Measurements from ENCODE around the gene IL6ST. TPM values are rescaled to one million over a fixed set of nuclear protein-coding genes. Genes with fewer than 3 reads are reported as not detected.
"Not testable (repeated sequence)": the region's sequence is repeated elsewhere in the genome, so short reads cannot be mapped to it uniquely, and the experiment has no call there.

The IL6ST gene
- total RNA-seq, 2 experiments from 2014 or later: 377 to 404 TPM

DNA sequence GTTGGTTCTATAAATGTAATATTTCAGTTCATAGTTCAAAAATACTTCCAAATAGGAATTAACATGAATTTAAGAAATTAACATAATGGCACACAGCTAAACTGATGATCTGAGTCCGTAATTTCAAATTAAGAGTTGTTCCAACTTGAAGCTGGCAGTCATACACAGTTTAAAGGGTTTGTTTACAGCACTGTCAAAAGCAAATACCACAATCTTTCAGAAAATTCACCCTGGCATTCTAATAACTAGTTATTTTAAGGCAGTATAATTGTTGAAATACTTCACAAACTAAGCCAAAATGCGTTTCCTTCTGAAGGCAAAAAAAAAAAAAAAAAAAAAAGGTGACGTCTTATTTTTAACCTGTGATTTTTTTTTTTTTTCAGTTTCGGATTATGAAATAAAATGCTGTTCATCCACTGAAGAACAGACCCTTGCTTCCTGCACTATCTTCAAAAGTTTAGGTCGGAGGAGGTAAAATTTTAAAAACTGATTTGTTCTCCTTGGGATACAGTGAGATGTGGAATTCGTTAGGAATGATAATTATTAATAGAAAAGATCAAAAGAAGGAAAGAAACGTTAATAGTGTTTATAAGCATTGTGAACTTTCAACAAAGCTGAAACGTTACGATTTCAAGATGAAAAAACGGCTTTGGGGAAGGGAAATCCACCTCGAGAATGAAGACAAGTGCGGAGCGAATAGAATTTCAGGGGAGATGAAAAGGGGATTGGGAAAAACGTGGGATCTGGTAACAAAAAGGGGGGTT, 850 bp downstream of the IL6ST start:
- ATAC-seq (ENCODE audit: poor library complexity): no peak
- intact Hi-C loops (cut with DNase I, micrococcal nuclease): loop anchor here (1.0 to 10.0 kb wide), 7 partner anchors 15 to 1181 kb away; partner anchors contain the start of genes GPBP1 (in 2 of the 2) and MAP3K1 (in 1 of the 2)
- ChIA-PET POLR2A (interaction anchor here (0.6 to 8.7 kb wide), 41 partner anchors 7 to 1179 kb away, joined by 3 to 114 read pairs (median 8); partner anchors contain the start of gene GPBP1), CTCF (interaction anchor here (0.7 to 2.1 kb wide), 5 partner anchors 9 to 763 kb away, joined by 3 to 6 read pairs (median 4); no protein-coding TSS in a partner anchor)
- no peaks in the 10 kb centered on the region for H3K36me3 ChIP-seq (ENCODE audit: insufficient read depth, low read length)
- no peaks in the 10 kb centered on the region for H3K27me3 ChIP-seq (ENCODE audit: control insufficient read depth in 1 of 2, insufficient read depth in 2 of 2, low read length in 2 of 2)
- Mint-ChIP-seq H3K4me1 (ENCODE audit: low read depth) (peaks cover 68% of the 10 kb centered on the region), H3K27me3 (no peaks in the 10 kb centered on the region), H3K36me3 (ENCODE audit: low read depth) (peaks cover 66% of the 10 kb centered on the region), H3K27ac (peak overlapping the region; percentile 94), H3K9me3 (no peaks in the 10 kb centered on the region), H3K4me3 (peak overlapping the region; percentile 97)
- peak in 3 of 14 experiments; percentile 65 to 69 (median 68) for DNase-seq
- H3K4me1 ChIP-seq (ENCODE audit: insufficient read depth, low read length): peaks cover 13% of the 10 kb centered on the region
- H3K4me3 ChIP-seq (ENCODE audit: low read length): peak overlapping the region; percentile 95
- no peak for TF ChIP-seq CTCF (IDR thresholded peaks at IDR 0.05)
- no peaks in the 10 kb centered on the region for H3K9me3 ChIP-seq (ENCODE audit: control insufficient read depth in 1 of 2, insufficient read depth in 1 of 2, low read length in 2 of 2)
- peak overlapping the region; percentile 89 to 99 for H3K27ac ChIP-seq (ENCODE audit: low read depth in 1 of 2, low read length in 2 of 2)

DNA sequence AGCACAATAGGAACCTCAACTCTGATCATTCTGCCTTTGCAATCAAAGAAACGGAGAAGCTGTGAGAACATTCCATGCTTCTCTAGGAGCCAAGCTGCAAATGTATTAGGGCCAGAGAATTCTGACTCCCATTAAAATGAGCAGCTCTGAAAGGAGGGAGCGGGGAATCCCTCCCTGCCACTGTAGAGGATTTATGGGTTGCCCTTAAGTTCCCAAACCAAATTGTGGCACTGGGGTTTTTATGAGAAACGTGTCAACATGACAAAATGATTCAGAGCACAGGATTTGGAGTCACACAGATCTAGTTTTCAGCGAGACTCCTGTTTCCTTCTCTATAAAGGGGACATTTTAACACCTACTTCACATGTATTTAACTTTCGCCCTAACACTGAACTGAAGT, 1.8 kb downstream of the IL6ST start:
- ATAC-seq (ENCODE audit: poor library complexity) (no peak), DNase-seq (peak in 2 of 14 experiments; percentile 42 to 43)
- Mint-ChIP-seq H3K4me3 (peak overlapping the region; percentile 97), H3K27me3 (no peaks in the 10 kb centered on the region), H3K36me3 (ENCODE audit: low read depth) (peaks cover 75% of the 10 kb centered on the region), H3K27ac (peak overlapping the region; percentile 94), H3K4me1 (ENCODE audit: low read depth) (peaks cover 71% of the 10 kb centered on the region), H3K9me3 (no peaks in the 10 kb centered on the region)
- Histone ChIP-seq H3K4me1 (ENCODE audit: insufficient read depth, low read length) (peaks cover 20% of the 10 kb centered on the region), H3K9me3 (ENCODE audit: control insufficient read depth in 1 of 2, insufficient read depth in 1 of 2, low read length in 2 of 2) (no peaks in the 10 kb centered on the region), H3K36me3 (ENCODE audit: insufficient read depth, low read length) (no peaks in the 10 kb centered on the region), H3K27ac (ENCODE audit: low read depth in 1 of 2, low read length in 2 of 2) (peak overlapping the region; percentile 89 to 99), H3K27me3 (ENCODE audit: control insufficient read depth in 1 of 2, insufficient read depth in 2 of 2, low read length in 2 of 2) (no peaks in the 10 kb centered on the region), H3K4me3 (ENCODE audit: low read length) (peak overlapping the region; percentile 95)
- intact Hi-C loops (cut with DNase I, micrococcal nuclease): loop anchor here (5.0 to 10.0 kb wide), 3 partner anchors 154 to 1182 kb away; partner anchors contain the start of genes GPBP1 (in 2 of the 2) and MAP3K1 (in 1 of the 2)
- CTCF ChIA-PET: interaction anchor here (1.4 to 2.1 kb wide), 2 partner anchors 9 to 15 kb away, joined by 3 to 9 read pairs; no protein-coding TSS in a partner anchor
- POLR2A ChIA-PET: interaction anchor here (0.7 to 8.7 kb wide), 18 partner anchors 8 to 208 kb away, joined by 3 to 114 read pairs (median 14); no protein-coding TSS in a partner anchor
- TF ChIP-seq CTCF (IDR thresholded peaks at IDR 0.05): no peak

DNA sequence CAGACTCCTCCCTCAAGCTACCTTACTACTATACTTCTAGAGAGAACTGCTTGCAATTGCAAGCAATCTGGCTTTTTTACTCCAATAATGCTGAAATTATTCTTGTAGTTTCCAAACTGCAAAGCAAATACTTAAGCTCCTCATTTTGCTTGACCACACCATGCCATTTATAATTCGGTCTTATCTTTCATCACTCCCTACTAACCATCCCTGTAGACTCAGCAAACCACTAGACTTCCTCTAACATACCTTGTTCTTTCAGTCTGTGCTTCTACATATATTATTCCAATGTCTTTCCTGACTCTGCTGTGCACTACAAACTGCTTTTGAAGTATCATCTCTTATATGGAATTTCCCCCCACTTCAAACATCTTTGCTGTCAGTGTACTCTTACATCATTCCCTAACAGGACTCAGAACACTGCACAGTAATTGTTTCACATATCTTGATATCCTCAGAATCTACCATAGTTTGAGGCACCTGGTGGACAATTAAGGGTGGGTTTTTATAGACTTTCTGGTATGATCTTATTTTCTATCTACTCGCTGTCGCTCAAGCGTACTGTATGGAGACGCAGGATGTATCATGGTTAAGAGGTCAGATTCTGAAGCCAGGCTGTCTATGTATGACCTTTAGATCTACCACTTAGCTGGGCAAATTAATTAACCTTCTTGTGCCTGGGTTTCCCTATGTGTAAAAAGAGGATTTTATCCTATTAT, 2.8 kb downstream of the IL6ST start:
- Mint-ChIP-seq H3K4me1 (ENCODE audit: low read depth) (peaks cover 71% of the 10 kb centered on the region), H3K27ac (peak overlapping the region; percentile 94), H3K4me3 (peak overlapping the region; percentile 97), H3K27me3 (no peaks in the 10 kb centered on the region), H3K9me3 (no peaks in the 10 kb centered on the region), H3K36me3 (ENCODE audit: low read depth) (peaks cover 84% of the 10 kb centered on the region)
- no peak for ATAC-seq (ENCODE audit: poor library complexity)
- Histone ChIP-seq H3K9me3 (ENCODE audit: control insufficient read depth in 1 of 2, insufficient read depth in 1 of 2, low read length in 2 of 2) (no peaks in the 10 kb centered on the region), H3K27me3 (ENCODE audit: control insufficient read depth in 1 of 2, insufficient read depth in 2 of 2, low read length in 2 of 2) (no peaks in the 10 kb centered on the region), H3K36me3 (ENCODE audit: insufficient read depth, low read length) (peaks cover under 1% of the 10 kb centered on the region), H3K4me1 (ENCODE audit: insufficient read depth, low read length) (peaks cover 26% of the 10 kb centered on the region), H3K27ac (ENCODE audit: low read depth in 1 of 2, low read length in 2 of 2) (peak overlapping the region; percentile 89 to 99), H3K4me3 (ENCODE audit: low read length) (peak overlapping the region; percentile 95)
- DNase-seq: peak in 3 of 14 experiments; percentile 23 to 63 (median 61)
- CTCF ChIA-PET: interaction anchor here (1.2 to 2.1 kb wide), 2 partner anchors 12 to 14 kb away, joined by 5 to 9 read pairs; no protein-coding TSS in a partner anchor
- intact Hi-C loops (cut with DNase I, micrococcal nuclease): loop anchor here (1.0 to 10.0 kb wide), 5 partner anchors 9 to 1183 kb away; partner anchors contain the start of genes GPBP1 (in 2 of the 2) and MAP3K1 (in 1 of the 2)
- POLR2A ChIA-PET: interaction anchor here (0.5 to 8.7 kb wide), 9 partner anchors 19 to 209 kb away, joined by 3 to 114 read pairs (median 8); no protein-coding TSS in a partner anchor
- peak; percentile 4 for TF ChIP-seq CTCF (IDR thresholded peaks at IDR 0.05)

DNA sequence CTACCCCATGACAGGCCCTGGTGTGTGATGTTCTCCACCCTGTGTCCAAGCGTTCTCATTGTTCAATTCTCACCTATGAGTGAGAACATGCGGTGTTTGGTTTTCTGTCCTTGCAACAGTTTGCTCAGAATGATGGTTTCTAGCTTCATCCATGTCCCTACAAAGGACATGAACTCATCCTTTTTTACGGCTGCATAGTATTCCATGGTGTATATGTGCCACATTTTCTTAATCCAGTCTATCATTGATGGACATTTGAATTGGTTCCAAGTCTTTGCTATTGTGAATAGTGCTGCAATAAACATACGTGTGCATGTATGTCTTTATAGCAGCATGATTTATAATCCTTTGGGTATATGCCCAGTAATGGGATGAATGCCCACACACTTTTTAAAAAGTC, 3.9 kb downstream of the IL6ST start:
- intact Hi-C loops (cut with DNase I, micrococcal nuclease): loop anchor here (2.0 to 10.0 kb wide), 4 partner anchors 156 to 1184 kb away; partner anchors contain the start of genes GPBP1 (in 2 of the 2) and MAP3K1 (in 1 of the 2)
- CTCF ChIA-PET: interaction anchor here (1.2 to 2.1 kb wide), 2 partner anchors 11 to 13 kb away, joined by 5 to 9 read pairs; no protein-coding TSS in a partner anchor
- POLR2A ChIA-PET: interaction anchor here (0.6 to 8.7 kb wide), 8 partner anchors 21 to 210 kb away, joined by 3 to 114 read pairs (median 6); no protein-coding TSS in a partner anchor
- not testable (repeated sequence) for DNase-seq; H3K36me3 ChIP-seq (ENCODE audit: insufficient read depth, low read length); H3K9me3 ChIP-seq (ENCODE audit: control insufficient read depth in 1 of 2, insufficient read depth in 1 of 2, low read length in 2 of 2); ATAC-seq (ENCODE audit: poor library complexity); H3K27me3 Mint-ChIP-seq; H3K9me3 Mint-ChIP-seq; H3K27me3 ChIP-seq (ENCODE audit: control insufficient read depth in 1 of 2, insufficient read depth in 2 of 2, low read length in 2 of 2)
- Mint-ChIP-seq H3K4me1 (ENCODE audit: low read depth) (peaks cover 72% of the 10 kb centered on the region), H3K27ac (peak overlapping the region; percentile 94), H3K4me3 (peak overlapping the region; percentile 97), H3K36me3 (ENCODE audit: low read depth) (peaks cover 94% of the 10 kb centered on the region)
- peak overlapping the region; percentile 95 for H3K4me3 ChIP-seq (ENCODE audit: low read length)
- H3K4me1 ChIP-seq (ENCODE audit: insufficient read depth, low read length): peaks cover 24% of the 10 kb centered on the region
- H3K27ac ChIP-seq (ENCODE audit: low read depth in 1 of 2, low read length in 2 of 2): peak overlapping the region in 1 of 2 donors; percentile 99

All from CD4-positive, alpha-beta T cell (primary cell).